Measurements from ENCODE around the gene STRA6. TPM values are rescaled to one million over a fixed set of nuclear protein-coding genes. Genes with fewer than 3 reads are reported as not detected.

STRA6 gene
- polyA plus RNA-seq, 1 experiment, result 10.9 TPM

DNA sequence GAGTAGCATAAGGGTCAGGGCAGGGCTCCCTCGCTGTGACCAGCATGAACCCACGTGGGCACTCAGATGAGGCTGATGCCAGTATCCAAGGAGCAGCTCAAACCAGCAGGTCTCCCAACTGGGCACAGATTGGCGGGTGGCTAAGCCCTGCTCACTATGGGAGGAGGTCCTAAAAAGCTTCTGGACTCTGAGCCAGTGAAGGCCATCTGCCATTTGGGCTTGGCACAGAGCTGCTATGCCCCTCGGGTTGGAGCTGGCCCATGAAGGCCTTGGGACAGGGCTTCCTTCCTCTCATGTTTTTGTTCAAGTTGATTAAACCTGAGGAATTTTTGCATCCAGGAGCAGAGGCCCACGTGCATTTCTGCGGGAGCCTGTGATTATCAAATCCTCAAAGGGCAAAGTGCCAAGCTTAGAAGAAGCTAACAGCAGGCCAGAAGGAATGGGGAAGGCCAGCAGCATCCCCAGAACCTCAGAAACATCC, 4.3 kb upstream of the STRA6 start:
- DNase-seq (ENCODE audit: low read depth), result no peak
- ChIA-PET CTCF (no interaction called here), POLR2A (no interaction called here)
- Histone ChIP-seq H3K27me3 (ENCODE audit: control insufficient read depth, insufficient read depth, low read length) (no peaks in the 10 kb centered on the region), H3K4me3 (ENCODE audit: low read depth, low read length) (no peak overlapping the region), H3K36me3 (ENCODE audit: control insufficient read depth, insufficient read depth, low read length) (no peaks in the 10 kb centered on the region)
- no peak for TF ChIP-seq CTCF (IDR thresholded peaks at IDR 0.05; ENCODE audit: insufficient read depth, low read depth, low read length)

DNA sequence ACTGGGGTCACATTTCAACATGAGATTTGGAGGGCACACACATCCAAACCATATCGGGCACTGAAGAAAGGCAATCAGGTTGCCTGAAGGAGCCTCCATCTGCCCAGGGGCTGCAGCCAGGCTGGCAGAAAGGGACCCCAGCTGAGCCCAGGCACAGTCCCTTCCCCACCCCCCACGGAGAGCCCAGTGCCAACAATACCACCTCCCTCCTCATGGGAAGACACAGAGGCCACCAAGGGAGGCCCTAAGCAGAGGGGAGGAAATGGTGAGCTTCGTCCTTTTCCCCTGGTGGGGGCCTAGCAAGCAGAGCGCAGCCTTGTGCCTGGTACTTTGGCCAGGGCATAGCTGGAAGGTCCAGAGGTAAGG, 3.0 kb upstream of the STRA6 start:
- ChIA-PET CTCF (interaction anchor here (1.3 kb wide), 1 partner anchor 9 kb away, joined by 3 read pairs; no protein-coding TSS in a partner anchor), POLR2A (interaction anchor here (0.6 kb wide), 1 partner anchor 664 kb away, joined by 3 read pairs; no protein-coding TSS in a partner anchor)
- no peak overlapping the region for H3K4me3 ChIP-seq (ENCODE audit: low read depth, low read length)
- no peaks in the 10 kb centered on the region for H3K27me3 ChIP-seq (ENCODE audit: control insufficient read depth, insufficient read depth, low read length)
- no peaks in the 10 kb centered on the region for H3K36me3 ChIP-seq (ENCODE audit: control insufficient read depth, insufficient read depth, low read length)
- DNase-seq (ENCODE audit: low read depth), result no peak
- TF ChIP-seq CTCF (IDR thresholded peaks at IDR 0.05; ENCODE audit: insufficient read depth, low read depth, low read length), result no peak

GRCh38 chr15:74203914-74204431, 1.4 kb upstream of the STRA6 start:
- POLR2A ChIA-PET, result interaction anchor here (0.6 kb wide), 1 partner anchor 1165 kb away, joined by 3 read pairs; no protein-coding TSS in a partner anchor
- Histone ChIP-seq H3K4me3 (ENCODE audit: low read depth, low read length) (no peak overlapping the region), H3K27me3 (ENCODE audit: control insufficient read depth, insufficient read depth, low read length) (no peaks in the 10 kb centered on the region), H3K36me3 (ENCODE audit: control insufficient read depth, insufficient read depth, low read length) (no peaks in the 10 kb centered on the region; the same call in 1 of the 2 replicates)
- no peak for DNase-seq (ENCODE audit: low read depth)
- TF ChIP-seq CTCF (IDR thresholded peaks at IDR 0.05; ENCODE audit: insufficient read depth, low read depth, low read length), result no peak
- CTCF ChIA-PET, result interaction anchor here (1.0 to 1.9 kb wide), 5 partner anchors 9 to 118 kb away, joined by 3 to 5 read pairs (median 4); no protein-coding TSS in a partner anchor

DNA sequence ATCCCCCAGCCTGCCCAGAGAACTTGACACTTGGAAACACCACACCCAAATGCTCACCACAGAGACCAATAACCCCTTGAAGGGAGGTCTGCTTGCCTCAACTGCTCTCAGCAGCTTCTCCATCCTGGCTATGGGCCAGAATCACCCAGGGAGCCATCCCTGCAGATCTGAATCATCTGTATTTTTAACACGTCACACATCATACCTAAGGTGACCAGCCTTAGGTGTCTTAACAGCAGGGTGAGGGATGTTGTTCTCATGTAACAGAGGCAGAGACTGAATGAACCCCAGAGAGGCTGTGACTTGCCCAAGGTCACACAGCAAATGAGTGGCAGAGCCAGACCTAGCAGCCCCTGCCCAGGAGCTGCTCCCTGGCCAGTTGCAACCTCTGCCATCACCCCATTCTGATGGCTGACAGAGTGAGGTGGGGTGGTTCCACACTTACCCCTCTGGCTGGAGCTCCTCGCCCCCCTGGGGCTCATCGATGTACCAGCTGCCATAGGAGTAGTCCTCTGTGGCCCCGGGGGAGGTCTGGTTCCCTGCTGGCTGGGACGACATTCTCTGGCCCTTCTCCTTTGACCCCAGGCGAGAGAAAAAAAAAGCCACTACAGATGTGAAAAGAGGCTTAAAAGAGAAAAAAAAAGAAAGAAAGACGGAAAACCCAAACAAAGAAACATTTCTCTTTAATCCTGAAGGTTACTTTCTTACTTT, 722 bp downstream of the STRA6 start:
- ChIA-PET CTCF (interaction anchor here (1.1 to 1.9 kb wide), 6 partner anchors 29 to 120 kb away, joined by 3 to 9 read pairs (median 4); partner anchors contain the start of gene ISLR), POLR2A (no interaction called here)
- Histone ChIP-seq H3K36me3 (ENCODE audit: control insufficient read depth, insufficient read depth, low read length) (no peaks in the 10 kb centered on the region; the same call in 1 of the 2 replicates), H3K27me3 (ENCODE audit: control insufficient read depth, insufficient read depth, low read length) (no peaks in the 10 kb centered on the region), H3K4me3 (ENCODE audit: low read depth, low read length) (peak overlapping the region; percentile 22)
- no peak for DNase-seq (ENCODE audit: low read depth)
- no peak for TF ChIP-seq CTCF (IDR thresholded peaks at IDR 0.05; ENCODE audit: insufficient read depth, low read depth, low read length)

GRCh38 chr15:74200871-74201419, 1.6 kb downstream of the STRA6 start:
- Histone ChIP-seq H3K4me3 (ENCODE audit: low read depth, low read length) (peak overlapping the region; percentile 18), H3K27me3 (ENCODE audit: control insufficient read depth, insufficient read depth, low read length) (no peaks in the 10 kb centered on the region), H3K36me3 (ENCODE audit: control insufficient read depth, insufficient read depth, low read length) (no peaks in the 10 kb centered on the region; the same call in 1 of the 2 replicates)
- ChIA-PET CTCF (interaction anchor here (1.2 to 1.6 kb wide), 4 partner anchors 10 to 121 kb away, joined by 3 to 4 read pairs (median 3); no protein-coding TSS in a partner anchor), POLR2A (no interaction called here)
- DNase-seq (ENCODE audit: low read depth), result peak; percentile 74
- TF ChIP-seq CTCF (IDR thresholded peaks at IDR 0.05; ENCODE audit: insufficient read depth, low read depth, low read length), result no peak

Measured in BJ (cell line).